Esophagus squamous epithelium (tissue), 4 donors: ENCODE results near the gene FAM25C.
"Not testable (repeated sequence)": the region's sequence is repeated elsewhere in the genome, so short reads cannot be mapped to it uniquely, and the experiment has no call there.

Experiments
- POLR2A ChIP-seq, 4 donors: fragments of 450-650 bp; IDR thresholded peaks; one replicate each; pipeline ENCODE4 v1.6.1; 2017; ENCODE audit warnings: antibody characterized with exemption in 4 of 4, mild to moderate bottlenecking in 4 of 4, moderate library complexity in 3 of 4
- TF ChIP-seq, protein P1 (sequence below), 6 experiments: fragments of 450-650 bp in 4 of 6; fragments of 200-600 bp in 2 of 6; sonication (generic) in 2 of 6; IDR thresholded peaks; one replicate each; pipeline ENCODE4 v1.5.1; 2016 to 2019; ENCODE audit warnings: antibody characterized with exemption in 6 of 6, mild to moderate bottlenecking in 4 of 6, moderate library complexity in 4 of 6

DNA sequence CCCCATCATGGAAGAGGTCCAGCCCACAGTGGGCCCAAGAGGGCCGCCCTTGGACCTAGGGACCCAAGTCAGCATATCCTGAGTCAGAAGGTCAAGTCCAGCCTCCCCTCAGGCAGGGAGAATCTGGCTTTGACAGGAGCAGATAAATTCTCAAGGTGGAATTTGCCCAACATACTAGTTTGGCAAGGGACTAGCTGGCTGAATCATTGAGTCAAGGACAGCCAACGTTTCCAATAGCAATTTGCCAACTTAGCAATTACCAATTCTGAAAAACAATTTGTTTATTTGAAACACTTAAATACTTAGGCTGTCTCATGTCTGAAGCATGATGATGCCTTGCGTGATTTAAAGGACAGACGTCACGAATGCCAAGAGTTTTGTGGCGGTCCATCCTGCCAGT lies 2.7 kb upstream of the FAM25C start:
- TF ChIP-seq, protein P1, sequence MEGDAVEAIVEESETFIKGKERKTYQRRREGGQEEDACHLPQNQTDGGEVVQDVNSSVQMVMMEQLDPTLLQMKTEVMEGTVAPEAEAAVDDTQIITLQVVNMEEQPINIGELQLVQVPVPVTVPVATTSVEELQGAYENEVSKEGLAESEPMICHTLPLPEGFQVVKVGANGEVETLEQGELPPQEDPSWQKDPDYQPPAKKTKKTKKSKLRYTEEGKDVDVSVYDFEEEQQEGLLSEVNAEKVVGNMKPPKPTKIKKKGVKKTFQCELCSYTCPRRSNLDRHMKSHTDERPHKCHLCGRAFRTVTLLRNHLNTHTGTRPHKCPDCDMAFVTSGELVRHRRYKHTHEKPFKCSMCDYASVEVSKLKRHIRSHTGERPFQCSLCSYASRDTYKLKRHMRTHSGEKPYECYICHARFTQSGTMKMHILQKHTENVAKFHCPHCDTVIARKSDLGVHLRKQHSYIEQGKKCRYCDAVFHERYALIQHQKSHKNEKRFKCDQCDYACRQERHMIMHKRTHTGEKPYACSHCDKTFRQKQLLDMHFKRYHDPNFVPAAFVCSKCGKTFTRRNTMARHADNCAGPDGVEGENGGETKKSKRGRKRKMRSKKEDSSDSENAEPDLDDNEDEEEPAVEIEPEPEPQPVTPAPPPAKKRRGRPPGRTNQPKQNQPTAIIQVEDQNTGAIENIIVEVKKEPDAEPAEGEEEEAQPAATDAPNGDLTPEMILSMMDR (IDR thresholded peaks at IDR 0.05) = not testable (repeated sequence)
- not testable (repeated sequence) for TF ChIP-seq POLR2A (IDR thresholded peaks at IDR 0.05)
